IPS-18c (cell line): ENCODE results near the gene C4B.

Experiments used
- H3K4me3 ChIP-seq: 2 replicates; pipeline ENCODE4 v1.7.0; 2013; ENCODE audit warnings: low read depth, mild to moderate bottlenecking, low read length, moderate library complexity; ENCODE audit not compliant: insufficient read depth
- H3K9me3 ChIP-seq: one replicate; pipeline ENCODE4 v1.6.1; 2013; ENCODE audit warnings: mild to moderate bottlenecking, low read length, moderate library complexity; ENCODE audit not compliant: control insufficient read depth, insufficient read depth

The C4B gene

DNA sequence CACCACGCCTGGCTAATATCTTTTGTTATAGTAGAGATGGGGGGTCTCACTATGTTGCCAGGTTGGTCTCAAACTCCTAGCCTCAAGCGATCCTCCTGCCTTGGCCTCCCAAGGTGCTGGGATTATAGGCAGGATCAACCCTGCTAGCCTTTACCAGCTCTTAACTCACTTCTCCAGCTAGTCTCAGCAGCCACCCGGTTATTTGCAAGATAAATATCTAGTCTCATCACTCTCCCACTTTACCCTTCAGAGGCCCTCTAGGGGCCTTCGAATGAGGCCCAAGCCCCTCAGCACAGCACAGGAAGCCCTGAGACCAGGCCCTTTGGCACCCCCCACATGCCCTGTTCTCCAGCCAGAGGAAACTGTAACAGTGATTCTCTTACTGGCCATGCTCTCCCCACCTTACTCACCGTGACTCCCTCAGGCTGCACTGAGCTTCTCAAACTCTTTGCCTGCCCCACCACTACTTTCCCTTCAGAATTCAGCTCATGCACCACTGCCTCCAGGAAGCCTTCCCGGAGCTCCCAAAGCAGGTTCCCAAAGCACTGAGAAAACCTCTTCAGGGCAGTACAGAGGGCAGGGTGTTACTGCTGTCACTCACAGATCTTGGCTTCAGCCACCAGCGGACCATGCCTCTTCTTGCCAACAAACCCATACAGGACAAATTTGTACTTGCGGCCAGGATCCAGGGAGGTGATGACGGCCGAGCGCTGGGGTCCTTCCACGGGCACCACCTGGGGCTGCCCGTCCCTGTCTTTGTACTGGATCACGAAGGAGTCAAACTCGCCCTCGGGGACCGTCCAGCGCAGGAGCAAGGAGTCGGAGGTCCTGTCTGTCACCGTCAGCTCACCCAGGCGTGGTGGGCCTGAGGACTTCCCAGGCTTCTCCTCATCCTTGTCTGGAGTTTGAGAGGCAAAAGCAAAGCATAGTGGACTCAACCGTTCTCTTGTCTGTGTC, 69.5 kb downstream of the C4B start:
- Histone ChIP-seq H3K4me3 (no peak overlapping the region), H3K9me3 (no peaks in the 10 kb centered on the region)

DNA sequence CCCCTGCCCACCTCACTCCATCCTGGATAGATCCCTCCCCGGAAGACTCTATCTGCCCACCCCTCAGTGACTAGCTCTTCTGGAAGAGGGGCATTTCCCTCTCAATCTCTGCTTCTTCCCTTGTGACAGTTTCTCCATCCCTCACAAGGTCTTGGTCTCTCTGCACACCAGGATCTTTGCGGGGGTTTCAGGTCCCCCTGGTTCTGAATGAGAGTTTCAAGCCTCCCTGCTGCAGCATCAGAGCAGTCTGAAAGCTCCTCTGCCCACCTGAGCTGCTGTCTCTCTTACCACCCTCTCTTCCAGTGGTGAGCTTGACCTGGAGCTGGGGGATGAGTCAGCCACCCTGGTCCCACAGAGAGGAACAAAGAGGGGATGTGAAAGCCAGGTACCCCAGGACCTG, 70.2 kb downstream of the C4B start:
- H3K9me3 ChIP-seq: no peaks in the 10 kb centered on the region
- H3K4me3 ChIP-seq: no peak overlapping the region
